ENCODE measurements around the gene EXD3. TPM values are rescaled to one million over a fixed set of nuclear protein-coding genes. Genes with fewer than 3 reads are reported as not detected.
A peak's percentile ranks its signal among the peaks of the same experiment; 100 is the strongest.

EXD3 gene
- total and polyA plus RNA-seq, 9 of the 15 experiments (the other 6 are each of a cell fraction or from before 2014, with no cell fraction given), result 0.29 to 12.5 (median 3.9) TPM

DNA sequence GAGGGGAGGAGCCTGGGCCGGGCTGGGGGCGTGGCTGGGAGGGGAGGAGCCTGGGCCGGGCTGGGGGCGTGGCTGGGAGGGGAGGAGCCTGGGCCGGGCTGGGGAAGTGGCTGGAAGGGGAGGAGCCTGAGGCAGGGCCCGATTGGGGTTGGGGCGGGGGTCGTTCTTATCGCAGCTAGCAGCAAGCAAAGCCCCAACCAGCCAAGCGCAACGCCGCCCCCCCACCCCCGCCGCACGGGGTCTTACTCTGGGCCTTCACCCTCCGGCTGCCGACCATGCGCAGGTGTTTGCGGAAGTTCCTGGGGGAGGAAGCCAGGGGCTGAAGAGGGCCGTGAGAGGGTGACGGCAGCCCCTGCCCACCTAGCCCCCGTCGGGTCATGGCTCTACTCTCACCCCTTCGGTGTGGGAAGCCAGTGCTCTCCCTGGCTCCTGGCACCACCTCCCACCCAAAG, 31.2 kb upstream of the EXD3 start (continued):
- TF ChIP-seq, protein P1, sequence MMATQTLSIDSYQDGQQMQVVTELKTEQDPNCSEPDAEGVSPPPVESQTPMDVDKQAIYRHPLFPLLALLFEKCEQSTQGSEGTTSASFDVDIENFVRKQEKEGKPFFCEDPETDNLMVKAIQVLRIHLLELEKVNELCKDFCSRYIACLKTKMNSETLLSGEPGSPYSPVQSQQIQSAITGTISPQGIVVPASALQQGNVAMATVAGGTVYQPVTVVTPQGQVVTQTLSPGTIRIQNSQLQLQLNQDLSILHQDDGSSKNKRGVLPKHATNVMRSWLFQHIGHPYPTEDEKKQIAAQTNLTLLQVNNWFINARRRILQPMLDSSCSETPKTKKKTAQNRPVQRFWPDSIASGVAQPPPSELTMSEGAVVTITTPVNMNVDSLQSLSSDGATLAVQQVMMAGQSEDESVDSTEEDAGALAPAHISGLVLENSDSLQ (IDR thresholded peaks at IDR 0.05), result no peak
- TF ChIP-seq ZNF79 (CRISPR knock-in tag; IDR thresholded peaks at IDR 0.05; ENCODE audit: low read depth), result no peak
- TF ChIP-seq, protein P2, sequence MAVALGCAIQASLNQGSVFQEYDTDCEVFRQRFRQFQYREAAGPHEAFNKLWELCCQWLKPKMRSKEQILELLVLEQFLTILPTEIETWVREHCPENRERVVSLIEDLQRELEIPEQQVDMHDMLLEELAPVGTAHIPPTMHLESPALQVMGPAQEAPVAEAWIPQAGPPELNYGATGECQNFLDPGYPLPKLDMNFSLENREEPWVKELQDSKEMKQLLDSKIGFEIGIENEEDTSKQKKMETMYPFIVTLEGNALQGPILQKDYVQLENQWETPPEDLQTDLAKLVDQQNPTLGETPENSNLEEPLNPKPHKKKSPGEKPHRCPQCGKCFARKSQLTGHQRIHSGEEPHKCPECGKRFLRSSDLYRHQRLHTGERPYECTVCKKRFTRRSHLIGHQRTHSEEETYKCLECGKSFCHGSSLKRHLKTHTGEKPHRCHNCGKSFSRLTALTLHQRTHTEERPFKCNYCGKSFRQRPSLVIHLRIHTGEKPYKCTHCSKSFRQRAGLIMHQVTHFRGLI (CRISPR knock-in tag; IDR thresholded peaks at IDR 0.05), result no peak
- TF ChIP-seq MYBL2 (IDR thresholded peaks at IDR 0.05; ENCODE audit: low read depth), result no peak
- TF ChIP-seq MYBL2 (CRISPR knock-in tag; IDR thresholded peaks at IDR 0.05; ENCODE audit: borderline replicate concordance), result no peak
- TF ChIP-seq ZBTB7A (IDR thresholded peaks at IDR 0.05; ENCODE audit: borderline replicate concordance, control insufficient read depth, low read depth, low read length), result peak; percentile 82; the same call in 1 of the 2 replicates
- TF ChIP-seq ETS2 (tag; IDR thresholded peaks at IDR 0.05; ENCODE audit: borderline replicate concordance, poor library complexity, severe bottlenecking), result no peak
- TF ChIP-seq, protein P3, sequence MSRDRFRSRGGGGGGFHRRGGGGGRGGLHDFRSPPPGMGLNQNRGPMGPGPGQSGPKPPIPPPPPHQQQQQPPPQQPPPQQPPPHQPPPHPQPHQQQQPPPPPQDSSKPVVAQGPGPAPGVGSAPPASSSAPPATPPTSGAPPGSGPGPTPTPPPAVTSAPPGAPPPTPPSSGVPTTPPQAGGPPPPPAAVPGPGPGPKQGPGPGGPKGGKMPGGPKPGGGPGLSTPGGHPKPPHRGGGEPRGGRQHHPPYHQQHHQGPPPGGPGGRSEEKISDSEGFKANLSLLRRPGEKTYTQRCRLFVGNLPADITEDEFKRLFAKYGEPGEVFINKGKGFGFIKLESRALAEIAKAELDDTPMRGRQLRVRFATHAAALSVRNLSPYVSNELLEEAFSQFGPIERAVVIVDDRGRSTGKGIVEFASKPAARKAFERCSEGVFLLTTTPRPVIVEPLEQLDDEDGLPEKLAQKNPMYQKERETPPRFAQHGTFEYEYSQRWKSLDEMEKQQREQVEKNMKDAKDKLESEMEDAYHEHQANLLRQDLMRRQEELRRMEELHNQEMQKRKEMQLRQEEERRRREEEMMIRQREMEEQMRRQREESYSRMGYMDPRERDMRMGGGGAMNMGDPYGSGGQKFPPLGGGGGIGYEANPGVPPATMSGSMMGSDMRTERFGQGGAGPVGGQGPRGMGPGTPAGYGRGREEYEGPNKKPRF (IDR thresholded peaks at IDR 0.05; ENCODE audit: low read depth, low read length), result no peak
- peak; percentile 68 to 76 for TF ChIP-seq NRF1 (conservative IDR thresholded peaks at IDR 0.05 in 1 of 2, IDR thresholded peaks at IDR 0.05 in 1 of 2)
- no peak for TF ChIP-seq RBFOX2 (IDR thresholded peaks at IDR 0.05; ENCODE audit: low read depth, low read length)
- TF ChIP-seq KLF13 (tag; IDR thresholded peaks at IDR 0.05; ENCODE audit: borderline replicate concordance, low read depth), result no peak
- TF ChIP-seq, protein P4, sequence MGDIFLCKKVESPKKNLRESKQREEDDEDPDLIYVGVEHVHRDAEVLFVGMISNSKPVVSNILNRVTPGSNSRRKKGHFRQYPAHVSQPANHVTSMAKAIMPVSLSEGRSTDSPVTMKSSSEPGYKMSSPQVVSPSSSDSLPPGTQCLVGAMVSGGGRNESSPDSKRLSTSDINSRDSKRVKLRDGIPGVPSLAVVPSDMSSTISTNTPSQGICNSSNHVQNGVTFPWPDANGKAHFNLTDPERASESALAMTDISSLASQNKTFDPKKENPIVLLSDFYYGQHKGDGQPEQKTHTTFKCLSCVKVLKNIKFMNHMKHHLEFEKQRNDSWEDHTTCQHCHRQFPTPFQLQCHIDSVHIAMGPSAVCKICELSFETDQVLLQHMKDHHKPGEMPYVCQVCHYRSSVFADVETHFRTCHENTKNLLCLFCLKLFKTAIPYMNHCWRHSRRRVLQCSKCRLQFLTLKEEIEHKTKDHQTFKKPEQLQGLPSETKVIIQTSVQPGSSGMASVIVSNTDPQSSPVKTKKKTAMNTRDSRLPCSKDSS (IDR thresholded peaks at IDR 0.05; ENCODE audit: low read depth, partially characterized antibody), result no peak
- no peak for TF ChIP-seq GABPB1 (CRISPR knock-in tag; IDR thresholded peaks at IDR 0.05)
- TF ChIP-seq MCM2 (IDR thresholded peaks at IDR 0.05; ENCODE audit: low read depth), result no peak
- peak; percentile 47; the same call in 1 of the 2 replicates for TF ChIP-seq SP1 (CRISPR knock-in tag; IDR thresholded peaks at IDR 0.05)
- TF ChIP-seq NR2C2 (CRISPR knock-in tag; IDR thresholded peaks at IDR 0.05), result no peak
- TF ChIP-seq NR2C2 (tag; IDR thresholded peaks at IDR 0.05), result no peak
- TF ChIP-seq RBM25 (IDR thresholded peaks at IDR 0.05; ENCODE audit: low read depth, low read length, severe bottlenecking), result no peak
- TF ChIP-seq SOX6 (IDR thresholded peaks at IDR 0.05), result no peak
- TF ChIP-seq FOXA1 (IDR thresholded peaks at IDR 0.05; ENCODE audit: borderline replicate concordance), result no peak
- no peak for TF ChIP-seq ZNF707 (CRISPR knock-in tag; conservative IDR thresholded peaks at IDR 0.05)
